Mucosa of descending colon (tissue), 3 donors: Measurements from ENCODE around the gene NLRP1. TPM values are rescaled to one million over a fixed set of nuclear protein-coding genes. Genes with fewer than 3 reads are reported as not detected.

Experiments used
- ATAC-seq: fragments of 200-7000 bp; cut with Tn5 transposase; one replicate; pipeline ENCODE4 v1.9.1; 2020; ENCODE audit warnings: mild to moderate bottlenecking, moderate library complexity
- DNase-seq, 3 donors: peaks; one replicate each; pipeline ENCODE4 v3.0.0-alpha.2; 2020
- H3K36me3 ChIP-seq: fragments of 200-600 bp; one replicate; pipeline ENCODE4 v1.8.0; 2021; ENCODE audit warnings: low read depth, mild to moderate bottlenecking
- H3K4me1 ChIP-seq: fragments of 200-600 bp; one replicate; pipeline ENCODE4 v1.8.0; 2021; ENCODE audit warnings: low read depth, mild to moderate bottlenecking
- H3K4me3 ChIP-seq: fragments of 200-600 bp; one replicate; pipeline ENCODE4 v1.8.0; 2021; ENCODE audit warnings: mild to moderate bottlenecking
- H3K9me3 ChIP-seq: fragments of 200-600 bp; one replicate; pipeline ENCODE4 v1.8.0; 2021; ENCODE audit warnings: mild to moderate bottlenecking
- CTCF ChIP-seq: fragments of 200-600 bp; IDR thresholded peaks from one replicate; pipeline ENCODE4 v1.8.0; 2022; ENCODE audit warnings: antibody characterized with exemption, mild to moderate bottlenecking
- intact Hi-C, 2 donors: fragments of 100-400 bp; cut with DNase I in 1 of 2; cut with micrococcal nuclease in 1 of 2; formaldehyde crosslinking; loops; one replicate each; pipeline versions ENCODE4 v1.11.0 to v1.11.1; 2022; cut with DNase I, micrococcal nuclease
- total RNA-seq, 3 donors: library from RNA; stranded (reverse); fragmentation: NEBNext Ultra II Directional in 2 of 3; extraction: Animal tissue kit (Norgen Biotek cat#: 25700) in 2 of 3; gene quantifications; one replicate each; pipeline versions ENCODE4 v1.2.1 to v1.2.4, GENCODE V29; 2021 to 2023
- donor health status: DM: no; HTN: no; CAD: no; lungs with moderate emphysema.
- donor health status: DM: no; HTN: no; CAD: no.
- donor health status: DM: no; HTN: yes; CAD: no.

NLRP1 gene
- total RNA-seq, 3 donors from 2014 or later = 4.6 to 13.9 (median 8.0) TPM

- ATAC-seq = no peak
- Histone ChIP-seq H3K4me1 (no peaks in the 10 kb centered on the region), H3K4me3 (no peak overlapping the region), H3K36me3 (no peaks in the 10 kb centered on the region), H3K9me3 (no peaks in the 10 kb centered on the region)
- TF ChIP-seq CTCF = no peak
- no peak for DNase-seq
- intact Hi-C loops = no loop called here
These were observed 39.9 kb upstream of the NLRP1 start for GRCh38 chr17:5624211-5624610.

- H3K4me3 ChIP-seq = no peak overlapping the region
- H3K9me3 ChIP-seq = no peaks in the 10 kb centered on the region
- DNase-seq = no peak
- H3K4me1 ChIP-seq = no peaks in the 10 kb centered on the region
- TF ChIP-seq CTCF = no peak
- intact Hi-C loops = no loop called here
- no peak for ATAC-seq
- H3K36me3 ChIP-seq = no peaks in the 10 kb centered on the region
These were observed 37.4 kb upstream of the NLRP1 start for GRCh38 chr17:5621729-5622128.

- Histone ChIP-seq H3K4me3 (no peak overlapping the region), H3K36me3 (no peaks in the 10 kb centered on the region), H3K4me1 (no peaks in the 10 kb centered on the region), H3K9me3 (no peaks in the 10 kb centered on the region)
- intact Hi-C loops = no loop called here
- no peak for TF ChIP-seq CTCF
- DNase-seq = no peak
- ATAC-seq = no peak
These were observed 36.7 kb upstream of the NLRP1 start for GRCh38 chr17:5621026-5621425.

GRCh38 chr17:5619088-5619740 is 34.9 kb upstream of the NLRP1 start:
- intact Hi-C loops = no loop called here
- TF ChIP-seq CTCF = no peak
- no peak for DNase-seq
- ATAC-seq = no peak
- no peak overlapping the region for H3K4me3 ChIP-seq
- no peaks in the 10 kb centered on the region for H3K9me3 ChIP-seq
- no peaks in the 10 kb centered on the region for H3K36me3 ChIP-seq
- no peaks in the 10 kb centered on the region for H3K4me1 ChIP-seq

- intact Hi-C loops = no loop called here
These were observed 34.2 kb upstream of the NLRP1 start for GRCh38 chr17:5618476-5618875.

More at GRCh38 chr17:5618476-5618875, 34.2 kb upstream of the NLRP1 start:
- no peaks in the 10 kb centered on the region for H3K4me1 ChIP-seq
- no peaks in the 10 kb centered on the region for H3K36me3 ChIP-seq
- H3K4me3 ChIP-seq = no peak overlapping the region
- H3K9me3 ChIP-seq = no peaks in the 10 kb centered on the region
- no peak for TF ChIP-seq CTCF
- DNase-seq (no peak), ATAC-seq (no peak)
